GM19372 (cell line): Measurements from ENCODE around the gene TBRG1.

ENCODE experiments used
- ATAC-seq: cut with Tn5 transposase; IDR thresholded peaks from one replicate; pipeline ENCODE4 v1.9.1; 2021; ENCODE audit warnings: mild to moderate bottlenecking, low read depth, moderate library complexity; ENCODE audit not compliant: unreplicated experiment

The TBRG1 gene

GRCh38 chr11:124658501-124658900 lies 35.8 kb downstream of the TBRG1 start:
- ATAC-seq, result no peak

GRCh38 chr11:124658986-124659385 lies 36.3 kb downstream of the TBRG1 start:
- no peak for ATAC-seq

GRCh38 chr11:124661553-124661952 lies 38.9 kb downstream of the TBRG1 start:
- ATAC-seq, result no peak

- ATAC-seq, result no peak
Measured at GRCh38 chr11:124662106-124662505, 39.4 kb downstream of the TBRG1 start.

- no peak for ATAC-seq
Measured at GRCh38 chr11:124663861-124664260, 41.2 kb downstream of the TBRG1 start.

- no peak for ATAC-seq
Measured at GRCh38 chr11:124667601-124668000, 44.9 kb downstream of the TBRG1 start.

GRCh38 chr11:124669193-124669592 lies 46.5 kb downstream of the TBRG1 start:
- ATAC-seq, result no peak

GRCh38 chr11:124670732-124671131 lies 48.1 kb downstream of the TBRG1 start:
- ATAC-seq, result no peak

GRCh38 chr11:124672536-124673215 lies 50.0 kb downstream of the TBRG1 start:
- ATAC-seq, result no peak

- peak; percentile 91 for ATAC-seq
Measured at GRCh38 chr11:124673333-124674167, 50.9 kb downstream of the TBRG1 start, which contains the start of the genes SIAE and SPA17. Gene SIAE, minus strand, starts transcription at chr11:124673739. Its CDS starts 31 bp downstream, at chr11:124673708. Gene SPA17, plus strand, starts transcription at chr11:124673904. Its CDS starts 1,361 bp downstream, at chr11:124675265.

GRCh38 chr11:124674168-124674517 lies 51.5 kb downstream of the TBRG1 start:
- no peak for ATAC-seq

- no peak for ATAC-seq
Measured at GRCh38 chr11:124674571-124674970, 51.9 kb downstream of the TBRG1 start.

GRCh38 chr11:124676386-124676785 lies 53.7 kb downstream of the TBRG1 start:
- no peak for ATAC-seq

- no peak for ATAC-seq
Measured at GRCh38 chr11:124678416-124678815, 55.8 kb downstream of the TBRG1 start.

GRCh38 chr11:124681421-124681820 lies 58.8 kb downstream of the TBRG1 start:
- no peak for ATAC-seq

- ATAC-seq, result no peak
Measured at GRCh38 chr11:124682443-124682842, 59.8 kb downstream of the TBRG1 start.
